Measurements from ENCODE around the gene APBB1IP. TPM values are rescaled to one million over a fixed set of nuclear protein-coding genes. Genes with fewer than 3 reads are reported as not detected.

The APBB1IP gene
- total and polyA plus RNA-seq, 9 of the 15 experiments (the other 6 are each of a cell fraction or from before 2014, with no cell fraction given) = 0.03 to 0.11 (median 0.06) TPM; not detected in 4

DNA sequence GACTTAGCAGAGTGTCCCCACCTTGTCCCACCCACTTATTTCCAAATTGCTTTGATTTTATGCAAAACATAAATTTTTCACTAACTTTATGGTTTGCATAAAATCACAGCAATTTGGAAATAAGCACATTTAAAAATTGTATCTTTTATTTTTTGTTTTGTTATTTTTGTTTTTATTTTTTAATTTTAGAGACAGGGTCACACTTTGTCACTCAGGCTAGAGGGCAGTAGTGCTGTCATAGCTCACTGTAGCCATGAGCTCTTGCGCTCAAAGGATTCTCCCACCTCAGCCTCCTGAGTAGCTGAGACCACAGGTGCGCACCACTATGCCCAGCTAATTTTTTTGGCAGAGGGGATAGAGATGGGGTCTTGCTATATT, 43.2 kb downstream of the APBB1IP start:
- in situ Hi-C loops (cut with MboI) = no loop called here
- Histone ChIP-seq H3K4me1 (replicated peaks in 1 of 2; ENCODE audit: control insufficient read depth in 2 of 2, insufficient read depth in 2 of 2, low read length in 2 of 2) (no peaks in the 10 kb centered on the region), H2AFZ (ENCODE audit: low read depth, low read length) (no peak overlapping the region), H4K20me1 (replicated peaks; ENCODE audit: control insufficient read depth, insufficient read depth, low read length) (no peaks in the 10 kb centered on the region), H3K36me3 (ENCODE audit: control insufficient read depth, insufficient read depth, low read length) (no peaks in the 10 kb centered on the region), H3K9ac (ENCODE audit: insufficient read depth in 1 of 2, low read depth in 2 of 2, low read length in 2 of 2) (no peak overlapping the region), H3K9me1 (ENCODE audit: control insufficient read depth, insufficient read depth, low read length) (no peaks in the 10 kb centered on the region), H3K27ac (ENCODE audit: extremely low read depth, low read depth, low read length) (no peak overlapping the region), H3K4me2 (ENCODE audit: insufficient read depth, low read length) (no peak overlapping the region), H3K9me3 (replicated peaks; ENCODE audit: control insufficient read depth, insufficient read depth, low read depth, low read length) (no peaks in the 10 kb centered on the region), H3K4me3 (no peak overlapping the region), H3K27me3 (ENCODE audit: control insufficient read depth in 2 of 2, insufficient read depth in 2 of 2, low read length in 2 of 2) (peaks cover 2 to 4% of the 10 kb centered on the region in 2 experiments; a peak in 1 of 5 replicates), H3K79me2 (ENCODE audit: control insufficient read depth, insufficient read depth, low read length) (no peaks in the 10 kb centered on the region)
- ChIA-PET POLR2A (no interaction called here), CTCF (ENCODE audit: low intra/inter-chr PET ratio) (no interaction called here)
- FAIRE-seq (no peak), ATAC-seq (no peak), DNase-seq (ENCODE audit: extremely low read depth in 1 of 4, low spot score in 3 of 4) (no peak)
- intact Hi-C loops (cut with micrococcal nuclease) = no loop called here
- BruUV-seq (replicated peaks) = no TSS peak
- 0% methylated on average over 2 of the region's 2 CpGs for WGBS (ENCODE audit: insufficient coverage, low coverage, missing lambda C conversion rate)
- TF ChIP-seq NR2F6 (CRISPR knock-in tag; IDR thresholded peaks at IDR 0.05) (no peak), FOXJ2 (tag; IDR thresholded peaks at IDR 0.05) (no peak), SOX6 (IDR thresholded peaks at IDR 0.05) (no peak), IFI16 (CRISPR knock-in tag; IDR thresholded peaks at IDR 0.05) (no peak), CHCHD3 (CRISPR knock-in tag; IDR thresholded peaks at IDR 0.05) (no peak)
- TF ChIP-seq, protein P1, sequence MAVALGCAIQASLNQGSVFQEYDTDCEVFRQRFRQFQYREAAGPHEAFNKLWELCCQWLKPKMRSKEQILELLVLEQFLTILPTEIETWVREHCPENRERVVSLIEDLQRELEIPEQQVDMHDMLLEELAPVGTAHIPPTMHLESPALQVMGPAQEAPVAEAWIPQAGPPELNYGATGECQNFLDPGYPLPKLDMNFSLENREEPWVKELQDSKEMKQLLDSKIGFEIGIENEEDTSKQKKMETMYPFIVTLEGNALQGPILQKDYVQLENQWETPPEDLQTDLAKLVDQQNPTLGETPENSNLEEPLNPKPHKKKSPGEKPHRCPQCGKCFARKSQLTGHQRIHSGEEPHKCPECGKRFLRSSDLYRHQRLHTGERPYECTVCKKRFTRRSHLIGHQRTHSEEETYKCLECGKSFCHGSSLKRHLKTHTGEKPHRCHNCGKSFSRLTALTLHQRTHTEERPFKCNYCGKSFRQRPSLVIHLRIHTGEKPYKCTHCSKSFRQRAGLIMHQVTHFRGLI (CRISPR knock-in tag; IDR thresholded peaks at IDR 0.05) = no peak

All from K562 (cell line).